ENCODE results near the gene CTDNEP1. TPM values are rescaled to one million over a fixed set of nuclear protein-coding genes. Genes with fewer than 3 reads are reported as not detected.

CTDNEP1 gene
- total and polyA plus RNA-seq, 11 donors: 54.0 to 126 (median 107) TPM

DNA sequence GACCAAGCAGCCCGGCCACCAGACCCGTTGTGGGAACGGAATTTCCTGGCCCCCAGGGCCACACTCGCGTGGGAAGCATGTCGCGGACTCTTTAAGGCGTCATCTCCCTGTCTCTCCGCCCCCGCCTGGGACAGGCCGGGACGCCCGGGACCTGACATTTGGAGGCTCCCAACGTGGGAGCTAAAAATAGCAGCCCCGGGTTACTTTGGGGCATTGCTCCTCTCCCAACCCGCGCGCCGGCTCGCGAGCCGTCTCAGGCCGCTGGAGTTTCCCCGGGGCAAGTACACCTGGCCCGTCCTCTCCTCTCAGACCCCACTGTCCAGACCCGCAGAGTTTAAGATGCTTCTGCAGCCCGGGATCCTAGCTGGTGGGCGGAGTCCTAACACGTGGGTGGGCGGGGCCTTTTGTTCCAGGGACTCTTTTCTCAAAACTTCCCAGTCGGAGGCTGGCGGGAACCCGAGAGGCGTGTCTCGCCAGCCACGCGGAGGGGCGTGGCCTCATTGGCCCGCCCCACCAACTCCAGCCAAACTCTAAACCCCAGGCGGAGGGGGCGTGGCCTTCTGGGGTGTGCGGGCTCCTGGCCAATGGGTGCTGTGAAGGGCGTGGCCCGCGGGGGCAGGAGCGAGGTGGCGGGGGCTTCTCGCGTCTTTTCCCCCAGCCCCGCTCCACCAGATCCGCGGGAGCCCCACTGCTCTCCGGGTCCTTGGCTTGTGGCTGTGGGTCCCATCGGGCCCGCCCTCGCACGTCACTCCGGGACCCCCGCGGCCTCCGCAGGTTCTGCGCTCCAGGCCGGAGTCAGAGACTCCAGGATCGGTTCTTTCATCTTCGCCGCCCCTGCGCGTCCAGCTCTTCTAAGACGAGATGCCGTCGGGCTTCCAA lies 29.8 kb upstream of the CTDNEP1 start, which contains the start of gene SLC2A4:
Gene SLC2A4 (plus strand): TSS at position 645 of the 879 bp plus-strand sequence. CDS start 217 bp downstream, at position 862.
- H3K4me3 ChIP-seq: peak within 1 kb of the TSS; percentile 19 to 76 (median 64)
- intact Hi-C loops (cut with DNase I): loop anchor here in 8 of 10 donors (1.0 to 10.0 kb wide), 6 partner anchors 15 to 66 kb away; partner anchors contain the start of gene ELP5 (in 1 of the 8)
- peaks cover 4 to 49% (median 21%) of the 10 kb centered on the region in 12 donors for H3K4me1 ChIP-seq
- peak within 1 kb of the TSS; percentile 90 to 99 (median 96) for H3K27ac ChIP-seq
- peaks cover 0 to 29% (median 8%) of the 10 kb centered on the region in 9 donors for H3K36me3 ChIP-seq
- peak; percentile 48 to 53 for TF ChIP-seq POLR2A (IDR thresholded peaks at IDR 0.05)
- TF ChIP-seq, protein P1, sequence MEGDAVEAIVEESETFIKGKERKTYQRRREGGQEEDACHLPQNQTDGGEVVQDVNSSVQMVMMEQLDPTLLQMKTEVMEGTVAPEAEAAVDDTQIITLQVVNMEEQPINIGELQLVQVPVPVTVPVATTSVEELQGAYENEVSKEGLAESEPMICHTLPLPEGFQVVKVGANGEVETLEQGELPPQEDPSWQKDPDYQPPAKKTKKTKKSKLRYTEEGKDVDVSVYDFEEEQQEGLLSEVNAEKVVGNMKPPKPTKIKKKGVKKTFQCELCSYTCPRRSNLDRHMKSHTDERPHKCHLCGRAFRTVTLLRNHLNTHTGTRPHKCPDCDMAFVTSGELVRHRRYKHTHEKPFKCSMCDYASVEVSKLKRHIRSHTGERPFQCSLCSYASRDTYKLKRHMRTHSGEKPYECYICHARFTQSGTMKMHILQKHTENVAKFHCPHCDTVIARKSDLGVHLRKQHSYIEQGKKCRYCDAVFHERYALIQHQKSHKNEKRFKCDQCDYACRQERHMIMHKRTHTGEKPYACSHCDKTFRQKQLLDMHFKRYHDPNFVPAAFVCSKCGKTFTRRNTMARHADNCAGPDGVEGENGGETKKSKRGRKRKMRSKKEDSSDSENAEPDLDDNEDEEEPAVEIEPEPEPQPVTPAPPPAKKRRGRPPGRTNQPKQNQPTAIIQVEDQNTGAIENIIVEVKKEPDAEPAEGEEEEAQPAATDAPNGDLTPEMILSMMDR (IDR thresholded peaks at IDR 0.05): no peak
- DNase-seq (peak; percentile 93 to 97 (median 96)), ATAC-seq (peak; percentile 73 to 84 (median 80))
- no peaks in the 10 kb centered on the region for H3K9me3 ChIP-seq
- 0% methylated on average over 43 to 71 of the region's 71 CpGs; no CpG with 5 or more reads in 1 of the 4 donors for WGBS, 4 donors
- peaks cover 0 to 24% (median 3%) of the 10 kb centered on the region in 9 donors for H3K27me3 ChIP-seq

- peaks cover 4 to 49% (median 21%) of the 10 kb centered on the region in 12 donors for H3K4me1 ChIP-seq
These were observed 29.1 kb upstream of the CTDNEP1 start for GRCh38 chr17:7280519-7281073.

GRCh38 chr17:7279448-7279847 lies 27.9 kb upstream of the CTDNEP1 start:
- H3K36me3 ChIP-seq: peaks cover 0 to 10% (median 1%) of the 10 kb centered on the region in 9 donors
- no peak overlapping the region for H3K4me3 ChIP-seq
- intact Hi-C loops (cut with DNase I): loop anchor here in 3 of 10 donors (5.0 to 10.0 kb wide), 2 partner anchors 65 to 68 kb away; no protein-coding TSS in a partner anchor
- H3K9me3 ChIP-seq: no peaks in the 10 kb centered on the region
- H3K27ac ChIP-seq: no peak overlapping the region
- TF ChIP-seq, protein P1 (IDR thresholded peaks at IDR 0.05): no peak
- no peak for TF ChIP-seq POLR2A (IDR thresholded peaks at IDR 0.05)
- WGBS, 4 donors: 87 to 92% (median 88%) methylated on average over 8 of the region's 8 CpGs
- peaks cover 4 to 39% (median 21%) of the 10 kb centered on the region in 12 donors for H3K4me1 ChIP-seq
- DNase-seq (no peak), ATAC-seq (no peak)
- H3K27me3 ChIP-seq: peaks cover 0 to 24% (median 3%) of the 10 kb centered on the region in 9 donors

More at GRCh38 chr17:7280519-7281073, 29.1 kb upstream of the CTDNEP1 start:
- intact Hi-C loops (cut with DNase I): loop anchor here in 9 of 10 donors (1.0 to 10.0 kb wide), 7 partner anchors 16 to 67 kb away; partner anchors contain the start of gene ELP5 (in 1 of the 9)
- no peak for TF ChIP-seq POLR2A (IDR thresholded peaks at IDR 0.05)
- TF ChIP-seq, protein P1 (IDR thresholded peaks at IDR 0.05): peak; percentile 84 to 97 (median 94)
- peaks cover 0 to 24% (median 3%) of the 10 kb centered on the region in 9 donors for H3K27me3 ChIP-seq
- peak overlapping the region in 11 of 12 donors; percentile 26 to 76 (median 65) for H3K4me3 ChIP-seq
- peak overlapping the region; percentile 90 to 99 (median 96) for H3K27ac ChIP-seq
- DNase-seq: peak; percentile 84 to 91 (median 86)
- H3K36me3 ChIP-seq: peaks cover 0 to 21% (median 8%) of the 10 kb centered on the region in 9 donors
- 0 to 1% (median 0%) methylated on average over 24 to 29 of the region's 29 CpGs for WGBS, 4 donors
- ATAC-seq: peak; percentile 52 to 64 (median 58)
- no peaks in the 10 kb centered on the region for H3K9me3 ChIP-seq
